Mucosa of descending colon (tissue), 3 donors: ENCODE data around the gene RFNG. TPM values are rescaled to one million over a fixed set of nuclear protein-coding genes. Genes with fewer than 3 reads are reported as not detected.
A peak's percentile ranks its signal among the peaks of the same experiment; 100 is the strongest.
"Not testable (repeated sequence)": the region's sequence is repeated elsewhere in the genome, so short reads cannot be mapped to it uniquely, and the experiment has no call there.

Experiments used
- ATAC-seq: fragments of 200-7000 bp; cut with Tn5 transposase; one replicate; pipeline ENCODE4 v1.9.1; 2020; ENCODE audit warnings: mild to moderate bottlenecking, moderate library complexity
- DNase-seq, 3 donors: peaks; one replicate each; pipeline ENCODE4 v3.0.0-alpha.2; 2020
- H3K36me3 ChIP-seq: fragments of 200-600 bp; one replicate; pipeline ENCODE4 v1.8.0; 2021; ENCODE audit warnings: low read depth, mild to moderate bottlenecking
- H3K4me1 ChIP-seq: fragments of 200-600 bp; one replicate; pipeline ENCODE4 v1.8.0; 2021; ENCODE audit warnings: low read depth, mild to moderate bottlenecking
- H3K4me3 ChIP-seq: fragments of 200-600 bp; one replicate; pipeline ENCODE4 v1.8.0; 2021; ENCODE audit warnings: mild to moderate bottlenecking
- H3K9me3 ChIP-seq: fragments of 200-600 bp; one replicate; pipeline ENCODE4 v1.8.0; 2021; ENCODE audit warnings: mild to moderate bottlenecking
- CTCF ChIP-seq: fragments of 200-600 bp; IDR thresholded peaks from one replicate; pipeline ENCODE4 v1.8.0; 2022; ENCODE audit warnings: antibody characterized with exemption, mild to moderate bottlenecking
- intact Hi-C, 2 donors: fragments of 100-400 bp; cut with DNase I in 1 of 2; cut with micrococcal nuclease in 1 of 2; formaldehyde crosslinking; loops; one replicate each; pipeline versions ENCODE4 v1.11.0 to v1.11.1; 2022; cut with DNase I, micrococcal nuclease
- total RNA-seq, 3 donors: library from RNA; stranded (reverse); fragmentation: NEBNext Ultra II Directional in 2 of 3; extraction: Animal tissue kit (Norgen Biotek cat#: 25700) in 2 of 3; gene quantifications; one replicate each; pipeline versions ENCODE4 v1.2.1 to v1.2.4, GENCODE V29; 2021 to 2023
- donor health status: DM: no; HTN: no; CAD: no; lungs with moderate emphysema.
- donor health status: DM: no; HTN: no; CAD: no.
- donor health status: DM: no; HTN: yes; CAD: no.

RFNG gene
- total RNA-seq, 3 donors from 2014 or later: 30.7 to 37.9 (median 30.9) TPM

GRCh38 chr17:82041144-82041814 is 10.3 kb downstream of the RFNG start:
- no peak for TF ChIP-seq CTCF
- ATAC-seq (no peak), DNase-seq (no peak)
- Histone ChIP-seq H3K4me3 (no peak overlapping the region), H3K36me3 (no peaks in the 10 kb centered on the region), H3K4me1 (peaks cover 7% of the 10 kb centered on the region), H3K9me3 (no peaks in the 10 kb centered on the region)
- intact Hi-C loops: no loop called here

GRCh38 chr17:82039695-82040299 is 11.8 kb downstream of the RFNG start:
- DNase-seq (no peak), ATAC-seq (no peak)
- H3K4me1 ChIP-seq: peaks cover 10% of the 10 kb centered on the region
- intact Hi-C loops: loop anchor here in 1 of 2 donors (10.0 kb wide), 1 partner anchor 115 kb away; no protein-coding TSS in a partner anchor
- TF ChIP-seq CTCF: no peak
- no peaks in the 10 kb centered on the region for H3K36me3 ChIP-seq
- no peak overlapping the region for H3K4me3 ChIP-seq
- no peaks in the 10 kb centered on the region for H3K9me3 ChIP-seq

- not testable (repeated sequence) for H3K9me3 ChIP-seq, ATAC-seq
- intact Hi-C loops: loop anchor here in 1 of 2 donors (10.0 kb wide), 1 partner anchor 116 kb away; no protein-coding TSS in a partner anchor
These were observed 12.7 kb downstream of the RFNG start for GRCh38 chr17:82038796-82039409.

GRCh38 chr17:82037889-82038195 is 13.8 kb downstream of the RFNG start:
- Histone ChIP-seq H3K4me3 (no peak overlapping the region), H3K9me3 (no peaks in the 10 kb centered on the region), H3K36me3 (no peaks in the 10 kb centered on the region), H3K4me1 (peaks cover 10% of the 10 kb centered on the region)
- DNase-seq (no peak), ATAC-seq (no peak)
- intact Hi-C loops: loop anchor here in 1 of 2 donors (10.0 kb wide), 1 partner anchor 117 kb away; no protein-coding TSS in a partner anchor
- no peak for TF ChIP-seq CTCF

More at GRCh38 chr17:82038796-82039409, 12.7 kb downstream of the RFNG start:
- not testable (repeated sequence) for H3K4me3 ChIP-seq, H3K36me3 ChIP-seq, DNase-seq, H3K4me1 ChIP-seq

- H3K4me1 ChIP-seq: peaks cover 10% of the 10 kb centered on the region
- H3K36me3 ChIP-seq: no peaks in the 10 kb centered on the region
- peak; percentile 94 for TF ChIP-seq CTCF
- intact Hi-C loops: loop anchor here in 1 of 2 donors (10.0 kb wide), 1 partner anchor 118 kb away; no protein-coding TSS in a partner anchor
- peak; percentile 97 for ATAC-seq
- H3K9me3 ChIP-seq: no peaks in the 10 kb centered on the region
- peak within 1 kb of the TSS; percentile 35 for H3K4me3 ChIP-seq
- DNase-seq: peak; percentile 98 to 99 (median 98)
These were observed 14.3 kb downstream of the RFNG start, which contains the start of gene DCXR for GRCh38 chr17:82037092-82037888. TSS of gene DCXR (minus strand) at chr17:82037697. CDS start at chr17:82037682, 15 bp downstream.
